Activated gamma-delta T cell treated with anti-CD3 and anti-CD28 coated beads, Interleukin-2, amount 50 U/mL, for 16 hours (primary cell): ENCODE measurements around the gene BRICD5.
"Not testable (repeated sequence)": the region's sequence is repeated elsewhere in the genome, so short reads cannot be mapped to it uniquely, and the experiment has no call there.

Source experiments
- DNase-seq: peaks from one replicate; pipeline ENCODE4 v3.0.0-alpha.2; 2020; ENCODE audit warnings: low read depth

The BRICD5 gene

DNA sequence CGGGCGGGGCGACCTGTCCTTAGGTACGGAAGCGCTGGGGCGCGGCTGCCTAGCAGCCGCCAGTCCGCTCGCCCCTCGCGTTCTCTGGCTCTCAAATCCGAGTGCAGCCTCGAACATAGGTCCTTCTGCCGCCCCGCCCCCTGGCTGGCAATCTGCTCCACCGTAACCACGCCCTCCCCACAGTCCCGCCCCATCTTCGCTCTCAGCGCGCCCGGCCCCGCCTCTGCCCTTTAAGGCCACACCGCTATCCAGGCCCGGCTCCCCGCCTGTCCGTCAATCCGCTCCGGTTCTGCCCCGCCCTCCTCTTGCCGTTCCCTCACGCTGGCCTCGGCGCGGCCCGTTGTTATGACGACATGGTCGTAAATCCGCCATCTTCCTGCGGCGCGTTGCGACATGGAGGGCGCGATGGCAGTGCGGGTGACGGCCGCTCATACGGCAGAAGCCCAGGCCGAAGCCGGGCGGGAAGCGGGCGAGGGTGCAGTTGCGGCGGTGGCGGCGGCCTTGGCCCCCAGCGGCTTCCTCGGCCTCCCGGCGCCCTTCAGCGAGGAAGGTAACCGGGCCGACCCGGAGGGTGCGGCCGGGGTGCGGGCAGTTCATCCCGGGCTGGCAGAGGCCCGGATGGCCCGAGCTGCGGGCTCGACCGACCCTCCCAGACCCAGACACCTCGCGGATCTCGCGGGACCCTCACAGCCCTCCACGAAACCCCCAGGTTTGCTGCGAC lies 12.7 kb upstream of the BRICD5 start, which contains the start of gene E4F1:
TSS of gene E4F1 (plus strand) at position 371 of the 721 bp plus-strand sequence. CDS start at position 394, 23 bp downstream.
- DNase-seq: peak; percentile 98

DNA sequence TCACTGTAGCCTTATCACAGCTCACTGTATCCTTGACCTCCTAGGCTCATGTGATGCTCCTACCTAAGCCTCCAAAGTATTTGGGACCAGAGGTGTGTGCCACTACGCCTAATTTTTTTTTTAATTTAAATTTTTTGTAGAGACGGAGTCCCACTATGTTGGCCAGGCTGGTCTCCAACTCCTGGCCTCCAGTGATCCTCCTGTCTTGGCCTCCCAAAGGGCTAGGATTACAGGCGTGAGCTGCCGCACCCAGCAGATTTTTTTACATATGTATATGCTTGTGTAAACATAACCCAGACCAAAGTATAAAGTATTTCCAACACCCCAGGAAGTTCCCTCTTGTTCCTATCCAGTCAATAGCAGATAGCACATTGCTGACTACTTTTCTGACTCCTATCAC lies 5.7 kb upstream of the BRICD5 start:
- no peak for DNase-seq

DNA sequence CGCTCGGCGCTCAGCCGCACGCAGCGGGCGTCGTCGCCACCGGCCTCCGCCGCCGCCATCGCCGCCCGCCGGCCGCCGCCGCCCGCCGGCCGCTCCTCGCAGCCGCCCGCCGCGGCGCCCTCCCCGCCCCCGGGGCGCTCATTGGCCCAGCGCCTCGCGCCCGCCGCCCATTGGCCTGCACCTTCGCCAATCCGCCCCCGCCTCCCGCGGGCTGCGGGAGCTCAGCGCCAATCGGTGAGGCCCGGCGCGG lies 4.0 kb upstream of the BRICD5 start, which contains the start of gene PGP:
TSS of gene PGP (minus strand) at position 122 of the 250 bp plus-strand sequence. CDS start at position 59, 63 bp downstream.
- no peak for DNase-seq

DNA sequence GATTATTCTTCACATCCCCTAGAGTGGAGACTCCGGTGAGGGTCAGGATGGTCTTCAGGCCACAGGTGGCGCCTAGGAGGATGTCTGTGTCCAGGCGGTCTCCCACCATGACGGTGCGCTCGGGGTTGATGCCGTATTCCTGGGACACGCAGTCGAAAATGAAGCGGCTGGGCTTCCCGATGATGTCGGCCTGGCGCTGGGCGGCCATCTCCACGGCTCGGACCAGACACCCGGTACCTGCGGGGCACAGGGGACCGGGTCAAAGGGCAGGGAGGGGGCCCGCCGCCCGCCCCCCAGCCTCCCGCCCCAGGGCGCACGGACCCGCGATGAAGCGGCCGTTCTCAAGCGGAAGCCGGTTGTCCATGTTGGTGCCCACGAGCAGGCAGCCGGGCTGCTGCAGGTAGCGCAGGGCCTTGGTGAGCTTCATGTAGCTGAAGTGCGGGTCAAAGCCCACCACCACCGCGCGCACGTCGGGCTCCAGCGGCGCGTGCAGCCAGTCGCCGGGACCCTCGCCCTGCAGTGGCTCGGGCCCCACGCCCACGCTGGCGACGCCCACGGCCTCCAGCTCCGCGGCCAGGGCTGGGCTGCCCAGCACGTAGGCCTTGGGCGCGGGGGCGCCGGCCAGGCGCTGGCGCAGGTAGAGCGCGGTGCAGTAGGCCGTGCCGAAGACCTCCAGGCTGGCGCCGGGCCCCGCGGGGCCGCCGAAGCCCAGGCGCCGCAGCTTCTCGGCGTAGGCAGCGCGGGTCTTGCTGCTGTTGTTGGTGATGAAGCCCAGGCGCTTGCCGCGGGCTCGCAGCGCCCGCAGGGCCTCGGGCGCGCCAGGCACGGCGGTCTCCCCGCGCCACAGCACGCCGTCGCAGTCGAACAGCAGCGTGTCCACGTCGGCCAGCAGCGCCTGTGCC lies 3.4 kb upstream of the BRICD5 start:
- no peak for DNase-seq

DNA sequence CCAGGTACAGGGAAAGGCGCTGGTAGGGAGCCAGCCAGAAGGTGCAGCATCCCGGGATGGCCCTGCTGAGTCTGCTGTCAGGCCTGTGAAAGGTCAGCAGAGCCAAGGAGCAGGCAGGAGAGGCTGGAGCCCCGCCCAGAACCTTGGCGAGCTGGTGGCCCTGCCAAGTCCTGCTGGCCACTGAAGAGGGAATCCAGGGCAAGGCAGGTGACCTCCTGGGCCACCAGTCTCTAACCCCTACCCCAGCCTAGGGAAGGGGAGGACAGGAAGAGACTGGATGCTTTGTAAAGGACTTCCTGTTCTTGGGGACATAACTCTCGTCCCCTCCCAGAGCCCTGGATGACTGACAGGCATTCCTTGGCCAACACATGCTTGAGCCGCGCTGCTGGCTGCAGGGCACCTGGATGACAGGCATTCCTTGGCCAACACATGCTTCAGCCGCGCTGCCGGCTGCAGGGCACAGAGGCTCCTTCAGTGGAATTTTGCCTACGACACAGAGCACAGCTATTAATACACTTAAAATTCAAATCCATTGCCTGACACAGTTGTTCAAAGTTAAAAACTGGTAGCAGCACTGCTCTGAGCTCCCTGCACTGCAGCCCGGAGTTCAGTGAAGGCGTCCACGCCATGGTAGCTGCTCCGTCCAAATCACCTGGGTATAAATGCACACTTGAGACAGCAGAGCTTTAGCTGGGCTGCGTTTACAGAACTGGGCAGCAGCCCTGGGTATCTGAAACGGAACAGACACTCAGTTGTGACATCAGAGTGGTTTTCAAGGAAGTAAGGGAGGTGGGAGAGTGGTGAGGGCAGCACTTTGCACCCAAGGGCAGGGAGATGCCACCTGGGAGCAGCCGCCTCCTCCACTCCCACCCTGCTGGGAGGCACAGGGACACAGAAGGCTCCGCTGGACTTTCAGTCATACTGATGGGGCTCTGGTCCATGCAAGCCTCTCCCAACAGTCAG lies 2.0 kb upstream of the BRICD5 start:
- DNase-seq: no peak

DNA sequence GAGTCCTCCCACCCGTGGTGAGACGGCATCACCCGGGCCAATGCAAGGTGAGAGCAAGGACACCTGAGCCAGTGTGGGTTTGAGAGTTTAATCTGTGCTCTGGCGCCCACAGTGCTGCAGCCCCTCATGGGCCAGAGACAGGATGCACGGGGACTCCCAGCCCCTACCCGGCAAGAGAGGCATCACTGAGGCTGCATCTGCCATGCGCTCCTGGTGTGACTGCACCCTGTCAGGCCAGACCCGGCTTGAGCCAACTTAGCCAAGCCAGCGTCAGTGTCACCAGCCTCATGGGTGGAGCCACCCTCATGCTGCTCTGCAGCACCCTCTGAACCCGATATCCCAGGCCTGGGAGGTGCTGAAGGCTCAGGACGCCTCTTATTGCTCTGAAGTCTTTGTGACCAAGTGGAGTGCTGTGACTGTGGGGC lies 1.3 kb upstream of the BRICD5 start:
- DNase-seq: no peak

DNA sequence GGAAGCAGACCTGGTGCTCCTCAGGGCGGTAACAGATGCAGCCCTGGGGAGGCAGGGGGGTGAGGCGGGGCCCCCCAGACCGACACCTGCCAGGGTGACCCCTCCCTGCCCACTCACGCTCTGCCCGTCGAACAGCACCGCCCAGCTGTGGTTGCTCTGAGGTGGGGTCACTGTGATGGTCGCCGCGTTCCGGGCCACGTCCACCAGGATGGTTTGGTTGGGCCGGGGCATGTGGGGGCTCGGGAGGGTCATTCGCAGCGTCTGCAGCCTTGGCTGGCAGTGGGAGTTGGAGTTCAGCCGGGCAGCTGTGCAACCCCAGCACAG lies 692 bp downstream of the BRICD5 start:
- DNase-seq: no peak

DNA sequence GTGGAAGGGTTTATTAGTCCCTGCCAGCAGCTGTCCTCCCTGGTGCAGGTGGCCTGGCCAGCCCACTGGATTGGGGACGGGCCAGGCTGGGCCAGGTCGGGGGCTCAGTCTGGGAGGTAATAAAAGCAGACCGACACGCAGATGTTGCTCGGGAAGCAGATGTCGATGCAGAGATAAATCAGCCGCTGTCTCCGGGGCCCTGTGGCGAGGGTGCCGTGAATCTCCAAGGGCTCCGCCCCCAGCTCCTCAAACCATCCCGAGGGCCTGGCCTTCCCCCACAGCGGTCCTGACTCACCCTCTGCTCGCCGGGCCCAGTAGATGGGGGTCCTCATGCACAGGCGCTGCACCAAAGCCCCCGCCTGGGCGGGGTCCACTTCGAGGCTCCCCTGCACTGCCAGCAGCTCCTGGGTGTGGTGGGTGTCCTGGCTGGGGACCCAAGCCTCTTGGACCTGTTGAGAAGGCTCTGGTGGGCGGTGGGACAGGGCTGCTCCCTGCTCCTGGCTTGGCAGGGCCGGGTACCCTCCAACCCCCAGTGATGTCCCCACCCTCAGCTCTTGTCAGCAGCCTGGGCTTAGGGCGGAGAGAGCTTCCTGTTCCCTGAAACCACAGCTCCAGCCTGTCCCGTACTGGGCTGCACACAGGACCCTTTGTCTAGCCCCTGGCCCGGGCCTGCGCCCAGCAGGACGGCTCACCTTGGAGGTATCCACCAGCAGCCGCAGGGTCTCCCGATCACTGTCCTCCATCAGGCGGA lies 1.2 kb downstream of the BRICD5 start:
- DNase-seq: no peak

DNA sequence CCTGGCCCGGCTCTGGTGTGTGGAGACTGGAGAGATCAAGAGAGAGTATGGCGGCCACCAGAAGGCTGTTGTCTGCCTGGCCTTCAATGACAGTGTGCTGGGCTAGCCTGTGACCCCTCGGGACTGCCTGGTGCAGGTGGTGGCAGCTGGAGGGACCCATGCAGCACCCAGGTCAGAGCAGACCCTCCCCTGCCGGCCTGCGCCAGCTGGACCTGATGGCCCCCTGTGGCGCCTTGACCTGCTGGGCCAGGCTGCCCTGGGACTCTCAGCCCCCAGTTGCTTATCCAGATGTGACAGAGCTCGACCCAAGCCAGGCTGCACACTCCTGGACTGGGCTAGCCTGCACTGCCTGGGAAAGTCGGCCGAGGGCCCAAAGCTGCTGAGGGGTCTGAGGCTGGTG lies 1.9 kb downstream of the BRICD5 start:
- no peak for DNase-seq

DNA sequence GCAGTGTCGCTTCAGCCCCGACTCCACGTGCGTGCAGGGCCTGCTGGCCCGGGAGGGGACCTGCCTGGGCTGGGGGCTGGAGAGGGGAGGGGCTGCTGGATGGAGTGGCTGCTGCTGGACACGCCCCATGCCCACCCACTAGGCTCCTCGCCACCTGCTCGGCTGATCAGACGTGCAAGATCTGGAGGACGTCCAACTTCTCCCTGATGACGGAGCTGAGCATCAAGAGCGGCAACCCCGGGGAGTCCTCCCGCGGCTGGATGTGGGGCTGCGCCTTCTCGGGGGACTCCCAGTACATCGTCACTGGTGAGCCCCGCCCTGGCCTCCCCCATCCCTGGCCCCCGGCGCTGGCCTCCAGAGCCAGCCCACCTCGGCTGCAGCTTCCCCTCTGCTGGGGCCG lies 2.4 kb downstream of the BRICD5 start:
- no peak for DNase-seq

DNA sequence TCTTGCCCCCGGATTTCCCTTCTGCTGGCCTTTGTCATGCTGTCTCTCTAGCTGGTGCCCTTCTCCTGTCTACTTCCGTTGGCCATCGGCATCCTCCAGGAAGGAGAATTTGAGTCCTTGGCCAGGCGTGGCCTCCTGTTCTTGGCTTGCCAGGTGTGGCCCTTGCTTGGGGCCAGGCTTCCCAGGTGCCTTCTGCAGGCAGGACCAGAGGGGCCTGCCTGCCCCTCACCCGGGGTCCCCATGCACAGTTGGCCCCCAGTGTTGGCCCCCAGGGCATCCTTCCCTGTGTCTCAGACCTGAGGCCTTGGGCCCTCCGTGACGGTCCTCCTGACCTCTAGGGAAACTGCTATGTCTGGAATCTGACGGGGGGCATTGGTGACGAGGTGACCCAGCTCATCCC lies 2.8 kb downstream of the BRICD5 start:
- DNase-seq: no peak

DNA sequence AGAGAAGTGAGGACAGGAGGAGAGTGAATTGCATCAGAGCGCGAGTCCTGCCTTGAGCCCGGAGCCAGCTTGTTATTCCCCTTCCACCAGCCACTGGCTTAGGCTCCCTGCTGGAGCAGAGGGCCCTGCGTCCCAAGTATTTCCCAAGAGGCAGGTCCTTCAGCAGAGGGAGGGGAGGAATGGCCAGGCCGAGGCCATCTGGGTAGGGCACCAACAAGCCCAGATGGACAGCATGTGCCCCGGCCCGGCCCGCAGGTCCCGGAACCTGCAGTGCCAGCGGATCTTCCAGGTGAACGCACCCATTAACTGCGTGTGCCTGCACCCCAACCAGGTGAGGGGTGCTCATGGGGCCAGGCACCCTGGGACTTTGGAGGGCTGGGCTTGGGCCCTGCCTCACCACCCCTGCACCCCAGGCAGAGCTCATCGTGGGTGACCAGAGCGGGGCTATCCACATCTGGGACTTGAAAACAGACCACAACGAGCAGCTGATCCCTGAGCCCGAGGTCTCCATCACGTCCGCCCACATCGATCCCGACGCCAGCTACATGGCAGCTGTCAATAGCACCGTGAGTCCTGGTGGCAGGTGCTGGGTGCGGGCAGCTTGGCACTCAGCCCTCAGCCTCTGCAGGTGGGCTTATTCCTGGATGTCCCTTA lies 3.8 kb downstream of the BRICD5 start:
- DNase-seq: no peak

DNA sequence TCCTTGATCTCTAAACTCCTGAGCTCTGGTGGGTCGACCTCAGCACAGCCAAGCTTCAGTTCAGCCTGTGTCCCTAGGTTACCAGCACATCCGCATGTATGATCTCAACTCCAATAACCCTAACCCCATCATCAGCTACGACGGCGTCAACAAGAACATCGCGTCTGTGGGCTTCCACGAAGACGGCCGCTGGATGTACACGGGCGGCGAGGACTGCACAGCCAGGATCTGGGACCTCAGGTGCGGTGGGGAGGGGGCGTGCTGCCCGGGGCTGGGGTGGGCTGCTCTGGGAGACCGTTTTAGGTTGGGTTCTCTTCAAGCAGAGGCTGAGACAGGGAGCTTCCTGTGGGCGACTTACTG lies 4.3 kb downstream of the BRICD5 start:
- no peak for DNase-seq

DNA sequence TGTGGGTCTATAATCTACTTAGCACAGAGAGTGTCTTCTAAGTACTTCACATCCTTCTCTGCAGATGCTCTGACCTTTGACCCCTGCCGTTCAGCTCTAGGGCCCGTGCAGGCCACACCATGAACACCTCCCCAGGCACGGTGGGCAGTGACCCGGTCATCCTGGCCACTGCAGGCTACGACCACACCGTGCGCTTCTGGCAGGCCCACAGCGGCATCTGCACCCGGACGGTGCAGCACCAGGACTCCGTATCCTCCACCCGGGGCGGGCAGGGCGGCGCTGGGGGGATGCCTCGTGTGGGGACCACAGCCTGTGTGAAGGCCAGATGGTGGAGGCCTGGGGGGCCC lies 4.7 kb downstream of the BRICD5 start:
- no peak for DNase-seq

DNA sequence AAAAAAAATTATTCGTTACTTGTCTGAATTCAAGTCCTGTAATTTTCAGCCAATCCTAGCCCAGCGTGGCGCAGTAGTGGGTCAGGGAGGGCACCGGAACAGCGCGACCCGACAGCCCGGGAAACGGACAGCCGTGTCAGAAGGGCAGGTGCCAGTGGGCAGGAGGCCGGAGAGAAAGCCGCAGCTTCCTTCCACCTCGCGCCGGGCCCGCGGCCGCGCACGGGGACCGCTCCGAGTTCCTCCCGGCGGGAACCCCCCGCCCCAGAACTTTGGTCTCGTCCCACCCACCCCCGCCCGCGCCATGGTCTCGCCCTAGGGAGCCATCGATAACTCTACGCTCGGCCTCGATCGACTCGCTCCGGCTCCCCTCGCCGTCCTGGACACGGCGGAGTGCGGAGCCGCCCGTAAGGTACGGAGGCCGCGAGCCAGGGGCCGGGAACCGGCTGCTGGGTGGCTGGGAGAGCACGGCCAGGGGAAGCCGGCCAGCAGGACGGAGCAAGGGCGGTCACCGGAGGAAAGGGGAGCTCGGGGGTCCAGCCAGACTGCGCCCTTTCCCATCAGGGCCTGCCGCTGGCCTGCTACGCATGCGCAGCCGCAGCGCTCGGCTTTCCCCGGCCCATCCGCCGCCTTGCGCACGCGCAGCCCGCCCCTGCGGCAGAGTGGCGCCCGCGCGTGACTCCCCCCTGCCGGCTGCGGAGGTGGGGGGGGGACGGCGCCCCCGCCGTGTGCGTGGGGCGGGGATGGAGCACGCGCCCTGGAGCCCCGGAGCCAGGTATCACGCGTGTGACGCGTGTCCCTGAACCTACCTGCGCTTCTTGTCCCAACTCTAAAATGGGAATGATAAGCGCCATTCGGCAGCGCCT lies 5.3 kb downstream of the BRICD5 start, which contains the start of gene MLST8:
TSS of gene MLST8 (plus strand) at position 351 of the 863 bp plus-strand sequence. CDS start 632 bp downstream, outside the sequence.
- peak; percentile 81 for DNase-seq

DNA sequence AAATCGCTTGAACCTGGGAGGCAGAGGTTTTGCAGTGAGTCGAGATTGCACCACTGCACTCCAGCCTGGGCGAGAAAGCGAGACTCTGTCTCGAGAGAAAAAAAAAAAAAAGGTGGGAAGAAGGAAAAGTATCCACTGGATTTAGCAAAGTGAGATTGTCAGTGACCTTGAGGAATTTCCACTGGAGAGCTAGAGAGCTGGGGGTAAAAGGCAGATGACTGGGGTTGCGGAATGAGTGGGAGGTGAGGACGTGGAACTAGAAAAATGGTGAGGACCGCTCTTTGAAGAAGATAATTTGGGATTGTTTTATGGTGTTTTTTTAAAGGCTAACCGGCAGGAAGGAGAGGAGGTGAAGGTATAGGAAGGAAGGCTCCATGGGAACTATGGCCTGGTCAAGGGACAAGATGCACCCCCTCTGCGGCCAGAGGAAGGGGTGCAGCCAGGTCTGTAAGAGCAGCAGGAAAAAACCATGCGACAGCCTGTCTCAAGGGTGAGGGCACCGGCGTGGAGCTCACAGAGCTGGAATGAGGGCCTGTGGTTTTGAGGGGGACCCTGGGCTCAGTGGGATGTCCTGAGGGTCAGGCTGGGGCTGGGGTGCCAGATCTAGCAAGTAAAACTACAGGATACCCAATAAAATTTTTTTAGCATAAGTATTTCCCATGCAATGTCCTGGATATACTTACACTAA lies 6.1 kb downstream of the BRICD5 start:
- no peak for DNase-seq

DNA sequence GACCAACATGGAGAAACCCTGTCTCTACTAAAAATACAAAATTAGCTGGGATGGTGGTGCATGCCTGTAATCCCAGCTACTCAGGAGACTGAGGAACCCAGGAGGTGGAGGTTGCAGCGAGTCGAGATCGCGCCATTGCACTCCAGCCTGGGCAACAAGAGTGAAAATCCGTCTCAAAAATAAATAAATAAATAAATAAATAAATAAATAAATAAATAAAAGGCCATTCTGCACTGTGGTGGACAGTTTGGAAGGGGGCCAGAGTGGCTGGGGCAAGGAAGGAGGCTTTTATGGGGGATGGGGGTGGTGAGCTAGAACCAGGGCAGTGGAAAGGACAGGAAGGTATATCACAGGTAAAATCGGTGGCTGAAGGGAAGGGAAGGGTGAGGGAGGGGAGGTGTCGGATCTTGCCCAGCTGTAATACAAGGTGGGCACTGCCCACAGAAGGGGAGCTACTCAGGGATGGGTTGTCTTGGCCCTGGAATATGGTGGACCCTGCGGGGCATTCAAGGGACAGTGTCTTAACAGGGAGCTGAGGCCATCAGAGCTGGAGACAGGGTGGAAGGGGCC lies 7.5 kb downstream of the BRICD5 start:
- not testable (repeated sequence) for DNase-seq

DNA sequence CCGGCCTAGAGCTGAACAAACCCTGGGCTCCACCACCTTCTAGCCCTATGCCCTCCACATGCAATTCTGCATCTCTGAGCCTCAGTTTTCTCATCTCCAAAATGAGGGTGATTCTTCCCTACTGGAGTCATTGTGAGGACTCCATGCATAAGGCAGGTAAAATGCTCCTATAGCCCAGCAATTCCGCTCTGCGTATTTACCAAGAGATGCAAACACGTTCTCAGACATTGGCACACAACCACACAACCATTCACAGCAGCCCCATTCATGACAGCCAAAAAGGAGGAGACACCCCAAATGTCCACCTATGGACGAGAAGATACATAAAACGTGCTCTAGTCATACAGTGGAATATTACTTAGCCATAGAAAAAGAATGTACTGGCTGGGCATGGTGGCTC lies 10.3 kb downstream of the BRICD5 start:
- DNase-seq: no peak

DNA sequence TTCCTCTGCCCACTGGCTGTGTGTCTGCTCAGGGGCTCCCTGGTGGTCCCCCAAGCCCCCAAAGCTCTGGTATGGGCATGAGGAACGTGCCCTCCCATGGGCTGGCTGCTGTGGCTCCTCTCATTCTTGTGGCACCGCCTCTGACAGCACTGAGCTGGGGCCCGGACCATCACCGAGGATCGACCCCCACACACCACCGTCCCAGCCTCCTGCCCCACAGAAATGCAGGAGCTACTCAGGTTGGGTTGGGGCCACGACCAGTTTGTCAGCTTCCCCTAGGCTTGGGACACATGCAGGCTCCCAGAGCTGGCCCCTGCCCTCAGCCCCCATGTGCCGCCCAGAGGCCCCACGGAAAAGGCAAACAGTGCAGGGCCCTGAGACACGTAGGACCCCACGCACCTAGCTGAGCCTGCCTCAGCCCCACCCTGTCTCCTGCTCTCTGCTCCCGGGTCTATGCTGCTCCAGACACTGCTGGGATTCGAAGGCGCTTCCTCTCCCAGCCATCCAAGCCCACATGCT lies 11.0 kb downstream of the BRICD5 start:
- no peak for DNase-seq
